ENCODE data around the gene WDR74. TPM values are rescaled to one million over a fixed set of nuclear protein-coding genes. Genes with fewer than 3 reads are reported as not detected.
A peak's percentile ranks its signal among the peaks of the same experiment; 100 is the strongest.

The WDR74 gene
- total RNA-seq, 2 donors from 2014 or later = 17.8 to 26.8 TPM

GRCh38 chr11:62882788-62883501 lies 43.6 kb upstream of the WDR74 start:
- DNase-seq (ENCODE audit: low spot score) = no peak
- H3K4me3 ChIP-seq = peak overlapping the region; percentile 73 to 97
- H3K27ac ChIP-seq = peak overlapping the region; percentile 98 to 100
- peaks cover 2 to 46% of the 10 kb centered on the region in 2 donors for H3K4me1 ChIP-seq
- H3K9me3 ChIP-seq = no peaks in the 10 kb centered on the region
- peaks cover 57% of the 10 kb centered on the region for H3K36me3 ChIP-seq
- H3K27me3 ChIP-seq = no peaks in the 10 kb centered on the region
- TF ChIP-seq CTCF (IDR thresholded peaks at IDR 0.05) = no peak

- peaks cover 51% of the 10 kb centered on the region for H3K36me3 ChIP-seq
- no peak for DNase-seq (ENCODE audit: low spot score)
- H3K27me3 ChIP-seq = no peaks in the 10 kb centered on the region
- H3K4me3 ChIP-seq = peak overlapping the region; percentile 73 to 97
- peaks cover 2 to 46% of the 10 kb centered on the region in 2 donors for H3K4me1 ChIP-seq
- no peaks in the 10 kb centered on the region for H3K9me3 ChIP-seq
- H3K27ac ChIP-seq = peak overlapping the region; percentile 98 to 100
- TF ChIP-seq CTCF (IDR thresholded peaks at IDR 0.05) = no peak
Observed at GRCh38 chr11:62882431-62882749, 43.0 kb upstream of the WDR74 start.

- H3K36me3 ChIP-seq = peaks cover 45% of the 10 kb centered on the region
- peaks cover 2 to 46% of the 10 kb centered on the region in 2 donors for H3K4me1 ChIP-seq
- peak in 1 of 2 donors; percentile 7 for TF ChIP-seq CTCF (IDR thresholded peaks at IDR 0.05)
- no peaks in the 10 kb centered on the region for H3K27me3 ChIP-seq
- H3K9me3 ChIP-seq = no peaks in the 10 kb centered on the region
- peak overlapping the region; percentile 73 to 97 for H3K4me3 ChIP-seq
- peak; percentile 98 for DNase-seq (ENCODE audit: low spot score)
- peak overlapping the region; percentile 98 to 100 for H3K27ac ChIP-seq
Observed at GRCh38 chr11:62881579-62882430, 42.4 kb upstream of the WDR74 start.

GRCh38 chr11:62880803-62881578 lies 41.6 kb upstream of the WDR74 start, which contains the start of gene SLC3A2:
SLC3A2 (plus strand) TSS chr11:62880896; CDS start chr11:62881024, 128 bp downstream.
- TF ChIP-seq CTCF (IDR thresholded peaks at IDR 0.05) = peak; percentile 72 to 93
- Histone ChIP-seq H3K27me3 (no peaks in the 10 kb centered on the region), H3K4me1 (peaks cover 2 to 46% of the 10 kb centered on the region in 2 donors), H3K9me3 (no peaks in the 10 kb centered on the region), H3K4me3 (peak within 1 kb of the TSS; percentile 73 to 97), H3K27ac (peak within 1 kb of the TSS; percentile 98 to 100), H3K36me3 (peaks cover 37% of the 10 kb centered on the region)
- DNase-seq (ENCODE audit: low spot score) = peak; percentile 89

- DNase-seq (ENCODE audit: low spot score) = no peak
- Histone ChIP-seq H3K36me3 (peaks cover 30% of the 10 kb centered on the region), H3K27ac (peak overlapping the region; percentile 98 to 100), H3K4me1 (peaks cover 2 to 46% of the 10 kb centered on the region in 2 donors), H3K4me3 (peak overlapping the region; percentile 73 to 97), H3K27me3 (no peaks in the 10 kb centered on the region), H3K9me3 (no peaks in the 10 kb centered on the region)
- TF ChIP-seq CTCF (IDR thresholded peaks at IDR 0.05) = no peak
Observed at GRCh38 chr11:62880231-62880802, 40.9 kb upstream of the WDR74 start.
